Stimulated activated CD4-positive, alpha-beta T cell treated with anti-CD3 and anti-CD28 coated beads, Interleukin-1b, Interleukin-23, amount 100 ng/mL, for 1 hour (primary cell): ENCODE measurements around the gene SUMO1.
"Not testable (repeated sequence)": the region's sequence is repeated elsewhere in the genome, so short reads cannot be mapped to it uniquely, and the experiment has no call there.

ENCODE experiments used
- DNase-seq, 2 donors: peaks; one replicate each; pipeline ENCODE4 v3.0.0-alpha.2; 2020; ENCODE audit warnings: low read depth in 2 of 2

SUMO1 gene

GRCh38 chr2:202238234-202239197 lies at the start of gene SUMO1:
Gene SUMO1, minus strand, starts transcription at chr2:202238597. Its CDS starts 146 bp downstream, at chr2:202238451.
- DNase-seq, result peak; percentile 55 to 73

- DNase-seq, result no peak
Measured at GRCh38 chr2:202286595-202286994, 48.2 kb upstream of the SUMO1 start.

- no peak for DNase-seq
Measured at GRCh38 chr2:202278944-202279343, 40.5 kb upstream of the SUMO1 start.

- no peak for DNase-seq
Measured at GRCh38 chr2:202278036-202278760, 39.8 kb upstream of the SUMO1 start.

- DNase-seq, result not testable (repeated sequence)
Measured at GRCh38 chr2:202276078-202276720, 37.8 kb upstream of the SUMO1 start.

GRCh38 chr2:202270487-202270886 lies 32.1 kb upstream of the SUMO1 start:
- no peak for DNase-seq

- DNase-seq, result no peak
Measured at GRCh38 chr2:202269585-202269984, 31.2 kb upstream of the SUMO1 start.

- DNase-seq, result no peak
Measured at GRCh38 chr2:202267495-202267894, 29.1 kb upstream of the SUMO1 start.

- peak; percentile 59 to 69 for DNase-seq
Measured at GRCh38 chr2:202265467-202266277, 27.3 kb upstream of the SUMO1 start, which contains the start of gene NOP58. Gene NOP58, plus strand, starts transcription at chr2:202265763. Its CDS starts 179 bp downstream, at chr2:202265942.

- no peak for DNase-seq
Measured at GRCh38 chr2:202261531-202261930, 23.1 kb upstream of the SUMO1 start.

GRCh38 chr2:202251494-202251893 lies 13.1 kb upstream of the SUMO1 start:
- no peak for DNase-seq

GRCh38 chr2:202249521-202250253 lies 11.3 kb upstream of the SUMO1 start:
- no peak for DNase-seq

- not testable (repeated sequence) for DNase-seq
Measured at GRCh38 chr2:202247710-202248109, 9.3 kb upstream of the SUMO1 start.

GRCh38 chr2:202237787-202238233 lies 587 bp downstream of the SUMO1 start:
- no peak for DNase-seq

GRCh38 chr2:202221873-202222272 lies 16.5 kb downstream of the SUMO1 start:
- DNase-seq, result no peak

- DNase-seq, result no peak
Measured at GRCh38 chr2:202215179-202215578, 23.2 kb downstream of the SUMO1 start.

GRCh38 chr2:202208526-202208925 lies 29.9 kb downstream of the SUMO1 start:
- DNase-seq, result no peak

GRCh38 chr2:202204855-202205254 lies 33.5 kb downstream of the SUMO1 start:
- DNase-seq, result no peak

- no peak for DNase-seq
Measured at GRCh38 chr2:202203348-202203747, 35.0 kb downstream of the SUMO1 start.
